ENCODE results near the gene SLC38A1. TPM values are rescaled to one million over a fixed set of nuclear protein-coding genes. Genes with fewer than 3 reads are reported as not detected.

The SLC38A1 gene
- polyA plus RNA-seq, 1 of the 3 experiments (the other 2 are of a cell fraction) = 20.7 TPM

- peak overlapping the region; percentile 85 for H3K4me2 ChIP-seq
- POLR2A ChIA-PET = interaction anchor here (1.0 to 1.1 kb wide), 2 partner anchors 10 to 106 kb away, joined by 3 to 4 read pairs; no protein-coding TSS in a partner anchor
- H3K27ac ChIP-seq (ENCODE audit: low read depth in 2 of 2, low read length in 1 of 2) = peak overlapping the region; percentile 73 to 95
- H3K79me2 ChIP-seq (ENCODE audit: insufficient read depth) = peaks cover 70% of the 10 kb centered on the region
- peaks cover 7% of the 10 kb centered on the region for H3F3A ChIP-seq (replicated peaks; ENCODE audit: insufficient read depth)
- peak overlapping the region; percentile 88; the same call in 1 of the 2 replicates for H3K9ac ChIP-seq
- no peaks in the 10 kb centered on the region for H3K9me3 ChIP-seq
- peak; percentile 41 for DNase-seq
- H3K4me1 ChIP-seq (ENCODE audit: control insufficient read depth in 1 of 2, insufficient read depth in 2 of 2, low read depth in 1 of 2, low read length in 1 of 2) = peaks cover 20 to 30% of the 10 kb centered on the region in 2 experiments; a peak in 3 of 4 replicates
- H3K9me2 ChIP-seq = no peaks in the 10 kb centered on the region
- peaks cover 4 to 5% of the 10 kb centered on the region in 2 experiments for H3K36me3 ChIP-seq (replicated peaks in 1 of 2; ENCODE audit: control insufficient read depth in 1 of 2, insufficient read depth in 2 of 2, low read length in 1 of 2)
- WGBS (ENCODE audit: low lambda C conversion rate) = 13% methylated on average over 7 of the region's 7 CpGs
- H3K27me3 ChIP-seq (ENCODE audit: insufficient read depth) = no peaks in the 10 kb centered on the region
- peak overlapping the region; percentile 52 for H2AFZ ChIP-seq (ENCODE audit: low read depth)
- peak overlapping the region; percentile 63 to 90 for H3K4me3 ChIP-seq (ENCODE audit: low read depth in 2 of 2, low read length in 1 of 2)
- H4K20me1 ChIP-seq (ENCODE audit: insufficient read depth) = peaks cover 42% of the 10 kb centered on the region
- CTCF ChIA-PET = interaction anchor here (0.7 to 1.0 kb wide), 3 partner anchors 24 to 1635 kb away, joined by 3 read pairs; no protein-coding TSS in a partner anchor
- TF ChIP-seq USF1 (IDR thresholded peaks at IDR 0.05; ENCODE audit: borderline replicate concordance, low read depth) = peak; percentile 66; the same call in 1 of the 2 replicates
- TF ChIP-seq ELF1 (IDR thresholded peaks at IDR 0.05) = no peak
- TF ChIP-seq RAD21 (IDR thresholded peaks at IDR 0.05; ENCODE audit: low read length) = no peak
- peak; percentile 32; the same call in 1 of the 2 replicates for TF ChIP-seq FOSL2 (IDR thresholded peaks at IDR 0.05; ENCODE audit: borderline replicate concordance, low read depth)
- peak; percentile 20; the same call in 1 of the 2 replicates for TF ChIP-seq JUND (IDR thresholded peaks at IDR 0.05)
These were observed 2.5 kb downstream of the SLC38A1 start for GRCh38 chr12:46266382-46266791.

- H3K9me3 ChIP-seq = no peaks in the 10 kb centered on the region
- ChIA-PET CTCF (interaction anchor here (0.7 to 1.0 kb wide), 2 partner anchors 23 to 1634 kb away, joined by 3 read pairs; no protein-coding TSS in a partner anchor), POLR2A (interaction anchor here (1.1 kb wide), 1 partner anchor 10 kb away, joined by 4 read pairs; no protein-coding TSS in a partner anchor)
- H2AFZ ChIP-seq (ENCODE audit: low read depth) = no peak overlapping the region
- H3K36me3 ChIP-seq (replicated peaks in 1 of 2; ENCODE audit: control insufficient read depth in 1 of 2, insufficient read depth in 2 of 2, low read length in 1 of 2) = peaks cover 4 to 5% of the 10 kb centered on the region in 2 experiments
- H3K4me3 ChIP-seq (ENCODE audit: low read depth in 2 of 2, low read length in 1 of 2) = peak overlapping the region; percentile 63 to 90
- 0 out of 2 replicates have a peak overlapping the region, but pooled peaks have one; percentile 88 for H3K9ac ChIP-seq
- peaks cover 26 to 33% of the 10 kb centered on the region in 2 experiments; a peak in 3 of 4 replicates for H3K4me1 ChIP-seq (ENCODE audit: control insufficient read depth in 1 of 2, insufficient read depth in 2 of 2, low read depth in 1 of 2, low read length in 1 of 2)
- no peaks in the 10 kb centered on the region for H3K9me2 ChIP-seq
- peaks cover 77% of the 10 kb centered on the region for H3K79me2 ChIP-seq (ENCODE audit: insufficient read depth)
- H3K4me2 ChIP-seq = peak overlapping the region; percentile 85
- H3K27ac ChIP-seq (ENCODE audit: low read depth in 2 of 2, low read length in 1 of 2) = peak overlapping the region; percentile 73 to 95; a peak in 2 of 4 replicates
- DNase-seq = no peak
- 95% methylated on average over 3 of the region's 3 CpGs for WGBS (ENCODE audit: low lambda C conversion rate)
- peaks cover 48% of the 10 kb centered on the region for H4K20me1 ChIP-seq (ENCODE audit: insufficient read depth)
- peaks cover 7% of the 10 kb centered on the region for H3F3A ChIP-seq (replicated peaks; ENCODE audit: insufficient read depth)
- H3K27me3 ChIP-seq (ENCODE audit: insufficient read depth) = no peaks in the 10 kb centered on the region
- no peak for TF ChIP-seq USF1 (IDR thresholded peaks at IDR 0.05; ENCODE audit: borderline replicate concordance, low read depth)
- TF ChIP-seq TAF1 (IDR thresholded peaks at IDR 0.05; ENCODE audit: borderline replicate concordance, low read depth, low read length) = no peak
- no peak for TF ChIP-seq TEAD4 (IDR thresholded peaks at IDR 0.05; ENCODE audit: borderline replicate concordance, insufficient read depth)
- TF ChIP-seq RFX5 (IDR thresholded peaks at IDR 0.05; ENCODE audit: low read length) = no peak
- no peak for TF ChIP-seq SMC3 (IDR thresholded peaks at IDR 0.05; ENCODE audit: low read depth, low read length)
- no peak for TF ChIP-seq YY1 (IDR thresholded peaks at IDR 0.05; ENCODE audit: low read depth)
- TF ChIP-seq MEF2A (IDR thresholded peaks at IDR 0.05; ENCODE audit: borderline replicate concordance, low read depth) = no peak
- TF ChIP-seq FOSL2 (IDR thresholded peaks at IDR 0.05; ENCODE audit: borderline replicate concordance, low read depth) = no peak
- no peak for TF ChIP-seq REST (IDR thresholded peaks at IDR 0.05; ENCODE audit: low read depth, low read length)
- no peak for TF ChIP-seq JUND (IDR thresholded peaks at IDR 0.05)
- TF ChIP-seq RCOR1 (IDR thresholded peaks at IDR 0.05; ENCODE audit: low read length) = no peak
- no peak for TF ChIP-seq NRF1 (IDR thresholded peaks at IDR 0.05; ENCODE audit: low read depth, low read length)
- no peak for TF ChIP-seq USF2 (IDR thresholded peaks at IDR 0.05; ENCODE audit: borderline replicate concordance, low read depth, low read length)
- TF ChIP-seq FOXM1 (IDR thresholded peaks at IDR 0.05; ENCODE audit: low read depth) = no peak
- no peak for TF ChIP-seq FOXJ3 (CRISPR knock-in tag; IDR thresholded peaks at IDR 0.05)
- TF ChIP-seq NFIC (IDR thresholded peaks at IDR 0.05; ENCODE audit: borderline replicate concordance) = no peak
- no peak for TF ChIP-seq PBX3 (IDR thresholded peaks at IDR 0.05)
- TF ChIP-seq EP300 (IDR thresholded peaks at IDR 0.05; ENCODE audit: borderline replicate concordance in 1 of 2, low read depth in 1 of 2, low read length in 1 of 2) = no peak
- no peak for TF ChIP-seq GABPA (IDR thresholded peaks at IDR 0.05; ENCODE audit: low read depth)
These were observed 3.1 kb downstream of the SLC38A1 start for GRCh38 chr12:46265734-46266133.

All from SK-N-SH (cell line).